ENCODE data around the gene BROX.

GRCh38 chr1:222767152-222767571, 54.8 kb downstream of the BROX start:
- TF ChIP-seq, protein P1, sequence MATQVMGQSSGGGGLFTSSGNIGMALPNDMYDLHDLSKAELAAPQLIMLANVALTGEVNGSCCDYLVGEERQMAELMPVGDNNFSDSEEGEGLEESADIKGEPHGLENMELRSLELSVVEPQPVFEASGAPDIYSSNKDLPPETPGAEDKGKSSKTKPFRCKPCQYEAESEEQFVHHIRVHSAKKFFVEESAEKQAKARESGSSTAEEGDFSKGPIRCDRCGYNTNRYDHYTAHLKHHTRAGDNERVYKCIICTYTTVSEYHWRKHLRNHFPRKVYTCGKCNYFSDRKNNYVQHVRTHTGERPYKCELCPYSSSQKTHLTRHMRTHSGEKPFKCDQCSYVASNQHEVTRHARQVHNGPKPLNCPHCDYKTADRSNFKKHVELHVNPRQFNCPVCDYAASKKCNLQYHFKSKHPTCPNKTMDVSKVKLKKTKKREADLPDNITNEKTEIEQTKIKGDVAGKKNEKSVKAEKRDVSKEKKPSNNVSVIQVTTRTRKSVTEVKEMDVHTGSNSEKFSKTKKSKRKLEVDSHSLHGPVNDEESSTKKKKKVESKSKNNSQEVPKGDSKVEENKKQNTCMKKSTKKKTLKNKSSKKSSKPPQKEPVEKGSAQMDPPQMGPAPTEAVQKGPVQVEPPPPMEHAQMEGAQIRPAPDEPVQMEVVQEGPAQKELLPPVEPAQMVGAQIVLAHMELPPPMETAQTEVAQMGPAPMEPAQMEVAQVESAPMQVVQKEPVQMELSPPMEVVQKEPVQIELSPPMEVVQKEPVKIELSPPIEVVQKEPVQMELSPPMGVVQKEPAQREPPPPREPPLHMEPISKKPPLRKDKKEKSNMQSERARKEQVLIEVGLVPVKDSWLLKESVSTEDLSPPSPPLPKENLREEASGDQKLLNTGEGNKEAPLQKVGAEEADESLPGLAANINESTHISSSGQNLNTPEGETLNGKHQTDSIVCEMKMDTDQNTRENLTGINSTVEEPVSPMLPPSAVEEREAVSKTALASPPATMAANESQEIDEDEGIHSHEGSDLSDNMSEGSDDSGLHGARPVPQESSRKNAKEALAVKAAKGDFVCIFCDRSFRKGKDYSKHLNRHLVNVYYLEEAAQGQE (IDR thresholded peaks at IDR 0.05; ENCODE audit: insufficient read depth in 1 of 2, low read depth in 2 of 2, low read length in 1 of 2), result no peak
- no peak for TF ChIP-seq CTCF (IDR thresholded peaks at IDR 0.05)
